ENCODE measurements around the gene TCP11.
A peak's percentile ranks its signal among the peaks of the same experiment; 100 is the strongest.

Gene TCP11

DNA sequence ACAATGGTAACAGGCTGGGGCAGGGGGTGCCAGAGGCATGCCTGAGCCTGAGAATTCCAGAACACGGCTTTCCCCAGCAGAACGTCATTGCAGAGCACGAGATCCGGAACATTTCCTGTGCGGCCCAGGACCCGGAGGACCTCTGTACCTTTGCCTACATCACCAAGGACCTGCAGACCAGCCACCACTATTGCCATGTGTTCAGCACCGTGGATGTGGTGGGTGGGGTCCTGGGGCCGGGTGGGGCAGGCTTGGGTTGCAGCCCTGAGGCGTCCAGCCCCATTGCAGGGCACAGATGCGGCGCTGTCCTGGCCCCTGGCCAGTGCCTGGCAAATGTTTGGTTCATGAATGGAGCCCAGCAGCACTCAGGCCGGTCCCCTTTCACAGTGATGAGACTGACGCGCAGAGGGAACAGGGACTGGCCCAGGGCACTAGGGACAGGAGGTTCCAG, 57.1 kb downstream of the TCP11 start:
- Histone ChIP-seq H3K9ac (ENCODE audit: low read depth in 1 of 2, low read length in 2 of 2) (no peak overlapping the region), H3K4me3 (ENCODE audit: low read length in 2 of 2) (no peak overlapping the region), H3K36me3 (ENCODE audit: control insufficient read depth in 2 of 2, insufficient read depth in 2 of 2, low read length in 2 of 2) (peaks cover 76 to 77% of the 10 kb centered on the region in 2 donors), H3K27ac (ENCODE audit: low read depth in 2 of 2, low read length in 2 of 2) (no peak overlapping the region), H3K27me3 (ENCODE audit: control insufficient read depth in 2 of 2, insufficient read depth in 2 of 2, low read length in 2 of 2) (no peaks in the 10 kb centered on the region), H3K9me3 (ENCODE audit: control insufficient read depth in 2 of 2, low read length in 2 of 2) (no peaks in the 10 kb centered on the region), H3K4me1 (ENCODE audit: control insufficient read depth in 2 of 2, insufficient read depth in 2 of 2, low read length in 2 of 2) (peaks cover 2 to 3% of the 10 kb centered on the region in 2 donors)

DNA sequence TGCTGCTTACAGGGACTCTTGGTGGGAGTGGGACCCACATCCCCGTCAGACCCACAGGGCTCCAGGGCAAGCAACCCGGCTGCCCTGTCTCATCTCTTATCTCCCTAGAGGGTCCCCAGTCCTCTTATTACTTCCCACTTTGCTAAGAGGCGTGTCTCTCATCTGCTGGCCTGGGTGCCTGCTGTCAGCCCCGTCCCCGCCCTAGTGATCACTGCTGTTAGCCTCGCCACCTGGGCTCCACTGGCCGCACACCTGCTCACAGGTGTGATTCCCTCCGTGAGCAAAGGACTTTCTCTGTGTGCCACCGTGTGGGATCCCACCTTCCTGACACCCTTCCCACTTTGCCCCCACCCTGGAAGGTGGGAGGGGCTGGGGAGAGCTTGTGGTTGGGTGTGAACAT, 57.6 kb downstream of the TCP11 start:
- Histone ChIP-seq H3K9ac (ENCODE audit: low read depth in 1 of 2, low read length in 2 of 2) (no peak overlapping the region), H3K4me1 (ENCODE audit: control insufficient read depth in 2 of 2, insufficient read depth in 2 of 2, low read length in 2 of 2) (peaks cover 2 to 3% of the 10 kb centered on the region in 2 donors), H3K9me3 (ENCODE audit: control insufficient read depth in 2 of 2, low read length in 2 of 2) (no peaks in the 10 kb centered on the region), H3K27me3 (ENCODE audit: control insufficient read depth in 2 of 2, insufficient read depth in 2 of 2, low read length in 2 of 2) (no peaks in the 10 kb centered on the region), H3K27ac (ENCODE audit: low read depth in 2 of 2, low read length in 2 of 2) (no peak overlapping the region), H3K36me3 (ENCODE audit: control insufficient read depth in 2 of 2, insufficient read depth in 2 of 2, low read length in 2 of 2) (peaks cover 72 to 77% of the 10 kb centered on the region in 2 donors), H3K4me3 (ENCODE audit: low read length in 2 of 2) (no peak overlapping the region)

DNA sequence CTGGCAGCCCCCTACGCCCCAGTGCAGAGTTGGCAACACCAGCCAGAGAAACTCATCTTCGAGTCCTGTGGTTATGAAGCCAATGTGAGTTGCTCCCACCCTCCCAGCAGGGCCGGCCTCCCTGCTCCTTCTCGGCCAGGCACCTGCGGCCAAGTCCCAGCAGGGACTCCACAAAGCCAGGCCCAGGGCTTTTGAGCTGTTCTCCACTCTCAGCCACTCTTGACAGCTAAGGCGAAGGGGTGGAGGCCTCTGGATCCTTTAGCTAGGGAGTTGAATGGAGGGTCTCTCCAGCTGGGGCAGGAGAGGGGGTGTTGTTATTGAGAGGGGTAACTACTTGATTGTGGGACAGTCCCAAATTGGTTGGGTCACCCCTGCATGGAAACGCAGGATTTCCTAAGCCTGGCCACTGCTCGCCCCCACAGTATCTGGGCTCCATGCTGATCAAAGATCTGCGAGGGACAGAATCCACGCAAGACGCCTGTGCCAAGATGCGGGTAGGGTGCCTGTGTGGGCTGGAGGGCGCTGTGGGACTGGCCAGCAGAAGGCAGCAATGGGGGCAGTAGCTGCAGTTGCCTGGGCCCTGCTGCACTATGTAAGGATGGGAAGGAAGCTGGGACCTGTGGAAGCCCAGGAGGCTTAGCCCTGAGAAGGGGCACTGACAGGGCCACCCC, 58.3 kb downstream of the TCP11 start:
- H3K27me3 ChIP-seq (ENCODE audit: control insufficient read depth in 2 of 2, insufficient read depth in 2 of 2, low read length in 2 of 2), result no peaks in the 10 kb centered on the region
- no peak overlapping the region for H3K27ac ChIP-seq (ENCODE audit: low read depth in 2 of 2, low read length in 2 of 2)
- H3K4me3 ChIP-seq (ENCODE audit: low read length in 2 of 2), result no peak overlapping the region
- peaks cover 69 to 74% of the 10 kb centered on the region in 2 donors for H3K36me3 ChIP-seq (ENCODE audit: control insufficient read depth in 2 of 2, insufficient read depth in 2 of 2, low read length in 2 of 2)
- no peaks in the 10 kb centered on the region for H3K9me3 ChIP-seq (ENCODE audit: control insufficient read depth in 2 of 2, low read length in 2 of 2)
- H3K9ac ChIP-seq (ENCODE audit: low read depth in 1 of 2, low read length in 2 of 2), result no peak overlapping the region
- H3K4me1 ChIP-seq (ENCODE audit: control insufficient read depth in 2 of 2, insufficient read depth in 2 of 2, low read length in 2 of 2), result peaks cover 2 to 3% of the 10 kb centered on the region in 2 donors

GRCh38 chr6:35082046-35082732, 59.0 kb downstream of the TCP11 start:
- Histone ChIP-seq H3K27ac (ENCODE audit: low read depth in 2 of 2, low read length in 2 of 2) (no peak overlapping the region), H3K9ac (ENCODE audit: low read depth in 1 of 2, low read length in 2 of 2) (no peak overlapping the region), H3K4me3 (ENCODE audit: low read length in 2 of 2) (no peak overlapping the region), H3K9me3 (ENCODE audit: control insufficient read depth in 2 of 2, low read length in 2 of 2) (no peaks in the 10 kb centered on the region), H3K4me1 (ENCODE audit: control insufficient read depth in 2 of 2, insufficient read depth in 2 of 2, low read length in 2 of 2) (peaks cover 2 to 3% of the 10 kb centered on the region in 2 donors), H3K27me3 (ENCODE audit: control insufficient read depth in 2 of 2, insufficient read depth in 2 of 2, low read length in 2 of 2) (no peaks in the 10 kb centered on the region), H3K36me3 (ENCODE audit: control insufficient read depth in 2 of 2, insufficient read depth in 2 of 2, low read length in 2 of 2) (peaks cover 66 to 69% of the 10 kb centered on the region in 2 donors)

DNA sequence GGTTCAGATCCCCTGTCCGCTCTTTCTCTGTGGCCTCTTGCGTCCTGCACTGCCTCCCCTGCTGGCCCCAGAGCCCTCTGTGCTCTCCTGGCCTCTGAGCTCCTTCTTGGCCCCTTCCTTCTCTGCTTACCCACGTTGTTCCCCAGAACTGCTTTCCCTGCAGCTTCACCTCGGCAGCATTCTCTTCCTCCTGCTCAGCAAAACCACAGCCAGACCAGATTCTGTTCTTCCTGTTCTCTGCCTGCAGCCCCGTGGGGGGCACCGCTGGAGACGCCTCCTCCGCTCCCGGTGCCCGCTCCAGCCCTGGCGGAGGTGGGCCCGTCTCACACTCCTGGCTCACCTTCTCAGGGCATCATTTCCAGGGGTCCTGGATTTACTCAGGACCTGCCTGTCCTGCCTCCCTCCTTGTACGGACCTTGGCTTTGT, 59.7 kb downstream of the TCP11 start:
- H3K4me3 ChIP-seq (ENCODE audit: low read length in 2 of 2), result no peak overlapping the region
- no peaks in the 10 kb centered on the region for H3K27me3 ChIP-seq (ENCODE audit: control insufficient read depth in 2 of 2, insufficient read depth in 2 of 2, low read length in 2 of 2)
- H3K9ac ChIP-seq (ENCODE audit: low read depth in 1 of 2, low read length in 2 of 2), result no peak overlapping the region
- peak overlapping the region in 1 of 2 donors; percentile 16 for H3K27ac ChIP-seq (ENCODE audit: low read depth in 2 of 2, low read length in 2 of 2)
- peaks cover 64 to 66% of the 10 kb centered on the region in 2 donors for H3K36me3 ChIP-seq (ENCODE audit: control insufficient read depth in 2 of 2, insufficient read depth in 2 of 2, low read length in 2 of 2)
- peaks cover 2 to 3% of the 10 kb centered on the region in 2 donors for H3K4me1 ChIP-seq (ENCODE audit: control insufficient read depth in 2 of 2, insufficient read depth in 2 of 2, low read length in 2 of 2)
- H3K9me3 ChIP-seq (ENCODE audit: control insufficient read depth in 2 of 2, low read length in 2 of 2), result no peaks in the 10 kb centered on the region

GRCh38 chr6:35080821-35081425, 60.2 kb downstream of the TCP11 start:
- Histone ChIP-seq H3K36me3 (ENCODE audit: control insufficient read depth in 2 of 2, insufficient read depth in 2 of 2, low read length in 2 of 2) (peaks cover 59 to 61% of the 10 kb centered on the region in 2 donors), H3K4me1 (ENCODE audit: control insufficient read depth in 2 of 2, insufficient read depth in 2 of 2, low read length in 2 of 2) (peaks cover 2 to 3% of the 10 kb centered on the region in 2 donors), H3K27me3 (ENCODE audit: control insufficient read depth in 2 of 2, insufficient read depth in 2 of 2, low read length in 2 of 2) (no peaks in the 10 kb centered on the region), H3K27ac (ENCODE audit: low read depth in 2 of 2, low read length in 2 of 2) (peak overlapping the region in 1 of 2 donors; percentile 16), H3K9ac (ENCODE audit: low read depth in 1 of 2, low read length in 2 of 2) (no peak overlapping the region), H3K9me3 (ENCODE audit: control insufficient read depth in 2 of 2, low read length in 2 of 2) (no peaks in the 10 kb centered on the region), H3K4me3 (ENCODE audit: low read length in 2 of 2) (no peak overlapping the region)

GRCh38 chr6:35080016-35080680, 61.0 kb downstream of the TCP11 start:
- Histone ChIP-seq H3K36me3 (ENCODE audit: control insufficient read depth in 2 of 2, insufficient read depth in 2 of 2, low read length in 2 of 2) (peaks cover 52 to 53% of the 10 kb centered on the region in 2 donors), H3K4me1 (ENCODE audit: control insufficient read depth in 2 of 2, insufficient read depth in 2 of 2, low read length in 2 of 2) (peaks cover 2 to 3% of the 10 kb centered on the region in 2 donors), H3K27ac (ENCODE audit: low read depth in 2 of 2, low read length in 2 of 2) (no peak overlapping the region), H3K9me3 (ENCODE audit: control insufficient read depth in 2 of 2, low read length in 2 of 2) (no peaks in the 10 kb centered on the region), H3K4me3 (ENCODE audit: low read length in 2 of 2) (no peak overlapping the region), H3K9ac (ENCODE audit: low read depth in 1 of 2, low read length in 2 of 2) (no peak overlapping the region), H3K27me3 (ENCODE audit: control insufficient read depth in 2 of 2, insufficient read depth in 2 of 2, low read length in 2 of 2) (no peaks in the 10 kb centered on the region)

DNA sequence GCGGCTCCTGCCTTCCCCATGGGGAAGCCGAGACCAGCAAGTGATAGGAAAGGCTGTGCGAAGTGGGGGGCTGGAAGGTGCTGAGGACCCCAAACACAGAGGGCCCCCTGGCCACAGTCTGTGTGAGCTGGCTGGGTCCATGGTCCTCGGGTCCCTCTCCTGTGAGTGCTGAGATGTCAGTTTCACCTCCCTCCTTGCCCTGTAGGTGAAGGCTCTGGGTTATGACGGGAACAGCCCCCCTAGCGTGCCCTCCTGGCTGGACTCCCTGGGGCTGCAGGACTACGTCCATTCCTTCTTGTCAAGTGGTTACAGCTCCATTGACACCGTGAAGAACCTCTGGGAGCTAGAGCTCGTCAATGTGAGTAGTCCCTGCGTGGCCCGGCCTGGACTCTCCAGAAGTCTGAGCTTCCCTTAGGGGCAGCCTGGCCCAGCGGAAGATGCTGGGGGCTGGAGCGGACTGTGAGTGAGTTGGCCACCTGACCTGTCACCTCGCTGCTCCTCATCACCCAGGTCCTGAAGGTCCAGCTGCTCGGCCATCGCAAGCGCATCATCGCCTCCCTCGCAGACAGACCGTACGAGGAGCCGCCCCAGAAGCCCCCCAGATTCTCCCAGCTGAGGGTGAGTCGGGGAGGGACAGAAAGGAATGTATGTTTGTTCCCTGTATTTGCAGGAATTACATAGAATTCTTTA, 61.7 kb downstream of the TCP11 start:
- Histone ChIP-seq H3K9ac (ENCODE audit: low read depth in 1 of 2, low read length in 2 of 2) (no peak overlapping the region), H3K27me3 (ENCODE audit: control insufficient read depth in 2 of 2, insufficient read depth in 2 of 2, low read length in 2 of 2) (no peaks in the 10 kb centered on the region), H3K4me3 (ENCODE audit: low read length in 2 of 2) (no peak overlapping the region), H3K4me1 (ENCODE audit: control insufficient read depth in 2 of 2, insufficient read depth in 2 of 2, low read length in 2 of 2) (peaks cover 2 to 3% of the 10 kb centered on the region in 2 donors), H3K27ac (ENCODE audit: low read depth in 2 of 2, low read length in 2 of 2) (no peak overlapping the region), H3K36me3 (ENCODE audit: control insufficient read depth in 2 of 2, insufficient read depth in 2 of 2, low read length in 2 of 2) (peaks cover 47 to 49% of the 10 kb centered on the region in 2 donors), H3K9me3 (ENCODE audit: control insufficient read depth in 2 of 2, low read length in 2 of 2) (no peaks in the 10 kb centered on the region)

GRCh38 chr6:35078896-35079295, 62.2 kb downstream of the TCP11 start:
- Histone ChIP-seq H3K27ac (ENCODE audit: low read depth in 2 of 2, low read length in 2 of 2) (no peak overlapping the region), H3K9me3 (ENCODE audit: control insufficient read depth in 2 of 2, low read length in 2 of 2) (no peaks in the 10 kb centered on the region), H3K36me3 (ENCODE audit: control insufficient read depth in 2 of 2, insufficient read depth in 2 of 2, low read length in 2 of 2) (peaks cover 43 to 49% of the 10 kb centered on the region in 2 donors), H3K9ac (ENCODE audit: low read depth in 1 of 2, low read length in 2 of 2) (no peak overlapping the region), H3K4me3 (ENCODE audit: low read length in 2 of 2) (no peak overlapping the region), H3K4me1 (ENCODE audit: control insufficient read depth in 2 of 2, insufficient read depth in 2 of 2, low read length in 2 of 2) (peaks cover 2 to 3% of the 10 kb centered on the region in 2 donors), H3K27me3 (ENCODE audit: control insufficient read depth in 2 of 2, insufficient read depth in 2 of 2, low read length in 2 of 2) (no peaks in the 10 kb centered on the region)
